ENCODE results near the gene SMOC1.

Gene SMOC1

GRCh38 chr14:69910871-69911270 lies 31.7 kb downstream of the SMOC1 start:
- DNase-seq (ENCODE audit: extremely low spot score), result no peak
- ChIA-PET POLR2A (no interaction called here), CTCF (no interaction called here)
- TF ChIP-seq BHLHE40 (IDR thresholded peaks at IDR 0.05; ENCODE audit: borderline replicate concordance) (no peak), CTBP1 (IDR thresholded peaks at IDR 0.05; ENCODE audit: borderline replicate concordance) (no peak), FOXA1 (IDR thresholded peaks at IDR 0.05) (no peak), HDGF (IDR thresholded peaks at IDR 0.05; ENCODE audit: borderline replicate concordance) (no peak), PKNOX1 (IDR thresholded peaks at IDR 0.05) (no peak), L3MBTL2 (conservative IDR thresholded peaks at IDR 0.05) (no peak), LEF1 (IDR thresholded peaks at IDR 0.05; ENCODE audit: borderline replicate concordance) (no peak), FOXM1 (IDR thresholded peaks at IDR 0.05; ENCODE audit: borderline replicate concordance) (no peak), SUZ12 (IDR thresholded peaks at IDR 0.05) (no peak), TARDBP (IDR thresholded peaks at IDR 0.05) (no peak), SP1 (IDR thresholded peaks at IDR 0.05) (no peak), ZNF384 (IDR thresholded peaks at IDR 0.05) (no peak), FOXK2 (IDR thresholded peaks at IDR 0.05) (no peak), ELF4 (IDR thresholded peaks at IDR 0.05) (no peak), ARNT (IDR thresholded peaks at IDR 0.05) (no peak), NFRKB (IDR thresholded peaks at IDR 0.05) (no peak)

- no peak for DNase-seq (ENCODE audit: extremely low spot score)
- ChIA-PET POLR2A (no interaction called here), CTCF (no interaction called here)
- TF ChIP-seq ZNF384 (IDR thresholded peaks at IDR 0.05) (no peak), BHLHE40 (IDR thresholded peaks at IDR 0.05; ENCODE audit: borderline replicate concordance) (no peak), FOXM1 (IDR thresholded peaks at IDR 0.05; ENCODE audit: borderline replicate concordance) (no peak), NFRKB (IDR thresholded peaks at IDR 0.05) (no peak), SUZ12 (IDR thresholded peaks at IDR 0.05) (no peak), FOXK2 (IDR thresholded peaks at IDR 0.05) (no peak), CTBP1 (IDR thresholded peaks at IDR 0.05; ENCODE audit: borderline replicate concordance) (no peak), PKNOX1 (IDR thresholded peaks at IDR 0.05) (no peak), LEF1 (IDR thresholded peaks at IDR 0.05; ENCODE audit: borderline replicate concordance) (no peak), TARDBP (IDR thresholded peaks at IDR 0.05) (no peak), L3MBTL2 (conservative IDR thresholded peaks at IDR 0.05) (no peak), HDGF (IDR thresholded peaks at IDR 0.05; ENCODE audit: borderline replicate concordance) (no peak), FOXA1 (IDR thresholded peaks at IDR 0.05) (no peak), SP1 (IDR thresholded peaks at IDR 0.05) (no peak)
Measured at GRCh38 chr14:69913686-69914085, 34.5 kb downstream of the SMOC1 start.

- DNase-seq (ENCODE audit: extremely low spot score), result no peak
- ChIA-PET POLR2A (interaction anchor here (0.9 to 1.0 kb wide), 2 partner anchors 30 to 37 kb away, joined by 3 read pairs; partner anchors contain the start of gene SMOC1), CTCF (interaction anchor here (1.1 kb wide), 1 partner anchor 20 kb away, joined by 6 read pairs; no protein-coding TSS in a partner anchor)
- TF ChIP-seq L3MBTL2 (conservative IDR thresholded peaks at IDR 0.05) (no peak), SP1 (IDR thresholded peaks at IDR 0.05) (no peak), SUZ12 (IDR thresholded peaks at IDR 0.05) (no peak), NFRKB (IDR thresholded peaks at IDR 0.05) (no peak), PKNOX1 (IDR thresholded peaks at IDR 0.05) (no peak), FOXK2 (IDR thresholded peaks at IDR 0.05) (no peak), CTBP1 (IDR thresholded peaks at IDR 0.05; ENCODE audit: borderline replicate concordance) (no peak), BHLHE40 (IDR thresholded peaks at IDR 0.05; ENCODE audit: borderline replicate concordance) (no peak), LEF1 (IDR thresholded peaks at IDR 0.05; ENCODE audit: borderline replicate concordance) (no peak), ARNT (IDR thresholded peaks at IDR 0.05) (no peak), TARDBP (IDR thresholded peaks at IDR 0.05) (no peak), FOXA1 (IDR thresholded peaks at IDR 0.05) (no peak), HDGF (IDR thresholded peaks at IDR 0.05; ENCODE audit: borderline replicate concordance) (no peak), ELF4 (IDR thresholded peaks at IDR 0.05) (no peak), ZNF384 (IDR thresholded peaks at IDR 0.05) (no peak), FOXM1 (IDR thresholded peaks at IDR 0.05; ENCODE audit: borderline replicate concordance) (no peak)
Measured at GRCh38 chr14:69916396-69916795, 37.2 kb downstream of the SMOC1 start.

GRCh38 chr14:69917287-69917686 lies 38.1 kb downstream of the SMOC1 start:
- ChIA-PET CTCF (interaction anchor here (1.1 kb wide), 1 partner anchor 21 kb away, joined by 6 read pairs; no protein-coding TSS in a partner anchor), POLR2A (interaction anchor here (0.9 to 1.0 kb wide), 2 partner anchors 30 to 38 kb away, joined by 3 read pairs; partner anchors contain the start of gene SMOC1)
- TF ChIP-seq FOXK2 (IDR thresholded peaks at IDR 0.05) (no peak), L3MBTL2 (conservative IDR thresholded peaks at IDR 0.05) (no peak), NFRKB (IDR thresholded peaks at IDR 0.05) (no peak), FOXM1 (IDR thresholded peaks at IDR 0.05; ENCODE audit: borderline replicate concordance) (no peak), CTBP1 (IDR thresholded peaks at IDR 0.05; ENCODE audit: borderline replicate concordance) (no peak)
- no peak for DNase-seq (ENCODE audit: extremely low spot score)

GRCh38 chr14:69919815-69920214 lies 40.6 kb downstream of the SMOC1 start:
- no peak for DNase-seq (ENCODE audit: extremely low spot score)
- TF ChIP-seq LEF1 (IDR thresholded peaks at IDR 0.05; ENCODE audit: borderline replicate concordance) (no peak), HDGF (IDR thresholded peaks at IDR 0.05; ENCODE audit: borderline replicate concordance) (no peak), ELF4 (IDR thresholded peaks at IDR 0.05) (no peak)
- ChIA-PET POLR2A (no interaction called here), CTCF (no interaction called here)

GRCh38 chr14:69921052-69921451 lies 41.8 kb downstream of the SMOC1 start:
- ChIA-PET POLR2A (no interaction called here), CTCF (no interaction called here)
- TF ChIP-seq CTBP1 (IDR thresholded peaks at IDR 0.05; ENCODE audit: borderline replicate concordance) (no peak), BHLHE40 (IDR thresholded peaks at IDR 0.05; ENCODE audit: borderline replicate concordance) (no peak), HDGF (IDR thresholded peaks at IDR 0.05; ENCODE audit: borderline replicate concordance) (no peak), ARNT (IDR thresholded peaks at IDR 0.05) (no peak), L3MBTL2 (conservative IDR thresholded peaks at IDR 0.05) (no peak), PKNOX1 (IDR thresholded peaks at IDR 0.05) (no peak), TARDBP (IDR thresholded peaks at IDR 0.05) (no peak), SP1 (IDR thresholded peaks at IDR 0.05) (no peak), LEF1 (IDR thresholded peaks at IDR 0.05; ENCODE audit: borderline replicate concordance) (no peak)
- DNase-seq (ENCODE audit: extremely low spot score), result no peak
